NT2/D1 (cell line): Measurements from ENCODE around the gene ERMARD.

Experiments used
- SUZ12 ChIP-seq: IDR thresholded peaks from 2 replicates; pipeline ENCODE4 v1.6.1; 2011; ENCODE audit not compliant: insufficient read length, insufficient read depth; ENCODE audit errors: extremely low read depth
- YY1 ChIP-seq: IDR thresholded peaks from 2 replicates; pipeline ENCODE4 v1.6.1; 2011; ENCODE audit not compliant: insufficient read length, insufficient read depth
- ZNF274 ChIP-seq: IDR thresholded peaks from 2 replicates; pipeline ENCODE4 v1.6.1; 2011; ENCODE audit warnings: mild to moderate bottlenecking, low read depth, low read length

- TF ChIP-seq SUZ12 (no peak), YY1 (no peak), ZNF274 (no peak)
Measured at GRCh38 chr6:169829786-169830185, 78.4 kb downstream of the ERMARD start.
